ENCODE data around the gene RXRB.

The RXRB gene

DNA sequence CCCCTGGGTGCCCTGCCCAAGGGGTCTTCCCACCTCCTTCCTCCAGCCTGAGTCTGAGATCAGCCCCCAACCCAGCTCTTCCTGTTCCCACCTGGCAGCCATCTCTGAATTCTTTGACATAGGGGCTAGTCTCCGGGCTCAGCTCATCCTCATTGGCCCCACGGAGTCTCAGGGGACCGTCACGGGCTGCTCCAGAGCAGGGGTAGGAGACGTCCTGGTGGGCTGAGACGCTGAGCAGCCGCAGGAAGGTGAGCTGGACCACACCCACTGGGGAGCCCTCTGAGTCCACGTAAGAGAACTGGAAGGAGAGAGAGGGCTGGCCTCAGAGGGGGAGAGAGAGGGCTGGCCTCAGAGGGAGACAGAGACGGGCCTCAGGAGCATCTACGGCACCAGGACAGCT lies 36.3 kb downstream of the RXRB start:
- H3K36me3 ChIP-seq: no peaks in the 10 kb centered on the region
- no peak overlapping the region for H3K27ac ChIP-seq
- no peaks in the 10 kb centered on the region for H3K9me3 ChIP-seq
- no peak overlapping the region for H3K4me3 ChIP-seq (ENCODE audit: low read depth in 1 of 2, low read length in 1 of 2)
- H3K27me3 ChIP-seq: peaks cover 32% of the 10 kb centered on the region
- TF ChIP-seq, protein P1, sequence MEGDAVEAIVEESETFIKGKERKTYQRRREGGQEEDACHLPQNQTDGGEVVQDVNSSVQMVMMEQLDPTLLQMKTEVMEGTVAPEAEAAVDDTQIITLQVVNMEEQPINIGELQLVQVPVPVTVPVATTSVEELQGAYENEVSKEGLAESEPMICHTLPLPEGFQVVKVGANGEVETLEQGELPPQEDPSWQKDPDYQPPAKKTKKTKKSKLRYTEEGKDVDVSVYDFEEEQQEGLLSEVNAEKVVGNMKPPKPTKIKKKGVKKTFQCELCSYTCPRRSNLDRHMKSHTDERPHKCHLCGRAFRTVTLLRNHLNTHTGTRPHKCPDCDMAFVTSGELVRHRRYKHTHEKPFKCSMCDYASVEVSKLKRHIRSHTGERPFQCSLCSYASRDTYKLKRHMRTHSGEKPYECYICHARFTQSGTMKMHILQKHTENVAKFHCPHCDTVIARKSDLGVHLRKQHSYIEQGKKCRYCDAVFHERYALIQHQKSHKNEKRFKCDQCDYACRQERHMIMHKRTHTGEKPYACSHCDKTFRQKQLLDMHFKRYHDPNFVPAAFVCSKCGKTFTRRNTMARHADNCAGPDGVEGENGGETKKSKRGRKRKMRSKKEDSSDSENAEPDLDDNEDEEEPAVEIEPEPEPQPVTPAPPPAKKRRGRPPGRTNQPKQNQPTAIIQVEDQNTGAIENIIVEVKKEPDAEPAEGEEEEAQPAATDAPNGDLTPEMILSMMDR (IDR thresholded peaks at IDR 0.05): no peak
- peaks cover 9 to 10% of the 10 kb centered on the region in 2 experiments for H3K4me1 ChIP-seq (ENCODE audit: control insufficient read depth in 1 of 2, insufficient read depth in 1 of 2, low read depth in 1 of 2, low read length in 1 of 2)

- peaks cover 32% of the 10 kb centered on the region for H3K27me3 ChIP-seq
- no peak overlapping the region for H3K4me3 ChIP-seq (ENCODE audit: low read depth in 1 of 2, low read length in 1 of 2)
- H3K27ac ChIP-seq: no peak overlapping the region
- H3K9me3 ChIP-seq: no peaks in the 10 kb centered on the region
- TF ChIP-seq, protein P1 (IDR thresholded peaks at IDR 0.05): no peak
- no peaks in the 10 kb centered on the region for H3K36me3 ChIP-seq
- H3K4me1 ChIP-seq (ENCODE audit: control insufficient read depth in 1 of 2, insufficient read depth in 1 of 2, low read depth in 1 of 2, low read length in 1 of 2): peaks cover 9 to 10% of the 10 kb centered on the region in 2 experiments
Observed at GRCh38 chr6:33163540-33163939, 36.9 kb downstream of the RXRB start.

- Histone ChIP-seq H3K9me3 (no peaks in the 10 kb centered on the region), H3K4me3 (ENCODE audit: low read depth in 1 of 2, low read length in 1 of 2) (peak overlapping the region; percentile 37 to 63), H3K4me1 (ENCODE audit: control insufficient read depth in 1 of 2, insufficient read depth in 1 of 2, low read depth in 1 of 2, low read length in 1 of 2) (peaks cover 9 to 10% of the 10 kb centered on the region in 2 experiments), H3K27me3 (peaks cover 32% of the 10 kb centered on the region), H3K36me3 (no peaks in the 10 kb centered on the region), H3K27ac (no peak overlapping the region)
- TF ChIP-seq, protein P1 (IDR thresholded peaks at IDR 0.05): peak; percentile 90
Observed at GRCh38 chr6:33161354-33162331, 38.8 kb downstream of the RXRB start.

DNA sequence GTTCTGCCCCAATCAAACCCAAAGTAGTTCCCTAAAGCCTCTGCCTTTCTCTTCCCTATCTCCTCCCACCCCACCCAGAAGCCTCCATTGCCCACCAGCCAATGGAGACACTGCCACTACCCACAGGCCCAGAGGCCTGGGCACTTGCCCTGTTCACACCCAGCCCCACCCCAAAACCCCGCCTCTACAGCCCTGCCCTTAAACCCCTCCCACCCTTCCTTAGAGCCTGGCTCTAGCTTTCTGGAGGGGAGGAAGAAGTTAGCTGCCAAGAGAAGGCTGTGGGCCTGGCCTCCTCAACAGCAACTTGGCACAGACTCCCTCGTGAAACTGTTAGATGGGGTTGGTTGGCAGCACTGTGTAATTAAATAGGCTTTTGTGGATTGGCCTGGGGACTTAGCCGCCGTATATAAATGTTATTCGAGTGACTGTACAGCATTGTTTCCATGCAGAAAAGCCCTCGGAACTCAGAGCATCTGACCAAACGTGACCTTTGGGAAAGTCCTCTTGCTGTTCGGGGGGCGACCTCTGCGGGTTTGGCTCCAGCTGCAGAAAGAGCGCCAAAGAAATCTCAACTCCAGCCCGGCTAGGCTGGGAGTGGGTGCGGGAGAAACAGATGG lies 39.6 kb downstream of the RXRB start:
- Histone ChIP-seq H3K4me1 (ENCODE audit: control insufficient read depth in 1 of 2, insufficient read depth in 1 of 2, low read depth in 1 of 2, low read length in 1 of 2) (peaks cover 9 to 10% of the 10 kb centered on the region in 2 experiments), H3K4me3 (ENCODE audit: low read depth in 1 of 2, low read length in 1 of 2) (no peak overlapping the region), H3K27me3 (peaks cover 32% of the 10 kb centered on the region), H3K36me3 (no peaks in the 10 kb centered on the region), H3K9me3 (no peaks in the 10 kb centered on the region), H3K27ac (no peak overlapping the region)
- TF ChIP-seq, protein P1 (IDR thresholded peaks at IDR 0.05): no peak

DNA sequence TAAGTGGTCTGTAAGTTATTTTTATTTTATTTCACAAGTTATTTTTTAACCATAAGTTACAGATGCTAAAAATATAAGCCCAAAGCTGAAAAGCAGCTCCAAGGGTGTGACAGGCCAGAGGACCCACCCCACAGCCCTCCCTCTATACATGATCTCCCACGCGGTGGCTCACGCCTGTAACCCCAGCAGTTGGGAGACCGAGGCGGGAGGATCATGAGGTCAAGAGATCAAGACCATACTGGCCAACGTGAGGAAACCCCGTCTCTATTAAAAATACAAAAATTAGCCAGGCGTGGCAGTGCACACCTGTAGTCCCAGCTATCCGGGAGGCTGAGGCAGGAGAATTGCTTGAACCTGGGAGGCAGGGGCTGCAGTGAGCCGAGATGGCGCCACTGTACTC lies 40.4 kb downstream of the RXRB start:
- Histone ChIP-seq H3K4me3 (ENCODE audit: low read depth in 1 of 2, low read length in 1 of 2) (no peak overlapping the region), H3K4me1 (ENCODE audit: control insufficient read depth in 1 of 2, insufficient read depth in 1 of 2, low read depth in 1 of 2, low read length in 1 of 2) (peaks cover 9 to 10% of the 10 kb centered on the region in 2 experiments), H3K9me3 (no peaks in the 10 kb centered on the region), H3K27me3 (peaks cover 32% of the 10 kb centered on the region), H3K27ac (no peak overlapping the region), H3K36me3 (no peaks in the 10 kb centered on the region)
- TF ChIP-seq, protein P1 (IDR thresholded peaks at IDR 0.05): no peak

Measured in neutrophil (primary cell).